Astrocyte of the cerebellum (primary cell): Measurements from ENCODE around the gene ARMC12.
A peak's percentile ranks its signal among the peaks of the same experiment; 100 is the strongest.
"Not testable (repeated sequence)": the region's sequence is repeated elsewhere in the genome, so short reads cannot be mapped to it uniquely, and the experiment has no call there.

Source experiments
- DNase-seq: peaks from one replicate; pipeline ENCODE4 v3.0.0-alpha.2; 2011; ENCODE audit warnings: low read depth
- H3K4me3 ChIP-seq: 2 replicates; pipeline ENCODE4 v1.5.1; 2011; ENCODE audit warnings: mild to moderate bottlenecking, low read depth, low read length, moderate library complexity
- in situ Hi-C: cut with HindIII; loops from 2 replicates; pipeline ENCODE4 v1.10.0; 2017; ENCODE audit warnings: low sequenced_read_pairs
- TF ChIP-seq, protein P1 (sequence below): IDR thresholded peaks from 2 replicates; pipeline ENCODE4 v1.5.1; 2012; ENCODE audit warnings: low read length, low read depth, moderate library complexity, mild to moderate bottlenecking; ENCODE audit errors: missing control alignments

ARMC12 gene, protein sequence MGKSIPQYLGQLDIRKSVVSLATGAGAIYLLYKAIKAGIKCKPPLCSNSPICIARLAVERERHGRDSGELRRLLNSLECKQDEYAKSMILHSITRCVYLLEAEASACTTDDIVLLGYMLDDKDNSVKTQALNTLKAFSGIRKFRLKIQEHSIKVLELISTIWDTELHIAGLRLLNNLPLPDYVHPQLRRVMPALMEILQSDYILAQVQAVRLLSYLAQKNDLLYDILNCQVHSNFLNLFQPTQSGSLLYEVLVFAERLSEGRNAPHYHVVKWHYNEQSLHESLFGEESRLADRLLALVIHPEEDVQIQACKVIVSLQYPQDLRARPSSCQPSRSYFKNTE

DNA sequence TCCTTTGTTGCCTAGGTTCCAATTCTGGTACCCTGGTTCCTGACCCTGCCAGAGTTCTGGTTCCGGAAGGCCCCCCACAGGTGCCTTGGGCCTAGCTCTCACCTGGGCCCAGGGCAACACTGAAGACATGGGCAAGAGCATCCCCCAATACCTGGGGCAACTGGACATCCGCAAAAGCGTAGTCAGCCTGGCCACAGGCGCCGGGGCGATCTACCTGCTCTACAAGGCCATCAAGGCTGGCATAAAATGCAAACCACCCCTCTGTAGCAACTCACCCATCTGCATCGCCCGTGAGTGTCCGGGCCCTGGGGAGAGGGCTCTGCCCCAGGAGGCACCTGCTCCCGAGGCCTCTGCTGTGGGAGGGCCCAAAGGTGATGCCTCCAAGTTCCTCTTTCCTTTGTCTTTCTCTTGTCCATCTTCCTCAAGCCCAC lies at the start of gene ARMC12:
Gene ARMC12 (plus strand): TSS at position 51 of the 431 bp plus-strand sequence. CDS start 77 bp downstream, at position 128.
- H3K4me3 ChIP-seq = no peak within 1 kb of the TSS
- TF ChIP-seq, protein P1, sequence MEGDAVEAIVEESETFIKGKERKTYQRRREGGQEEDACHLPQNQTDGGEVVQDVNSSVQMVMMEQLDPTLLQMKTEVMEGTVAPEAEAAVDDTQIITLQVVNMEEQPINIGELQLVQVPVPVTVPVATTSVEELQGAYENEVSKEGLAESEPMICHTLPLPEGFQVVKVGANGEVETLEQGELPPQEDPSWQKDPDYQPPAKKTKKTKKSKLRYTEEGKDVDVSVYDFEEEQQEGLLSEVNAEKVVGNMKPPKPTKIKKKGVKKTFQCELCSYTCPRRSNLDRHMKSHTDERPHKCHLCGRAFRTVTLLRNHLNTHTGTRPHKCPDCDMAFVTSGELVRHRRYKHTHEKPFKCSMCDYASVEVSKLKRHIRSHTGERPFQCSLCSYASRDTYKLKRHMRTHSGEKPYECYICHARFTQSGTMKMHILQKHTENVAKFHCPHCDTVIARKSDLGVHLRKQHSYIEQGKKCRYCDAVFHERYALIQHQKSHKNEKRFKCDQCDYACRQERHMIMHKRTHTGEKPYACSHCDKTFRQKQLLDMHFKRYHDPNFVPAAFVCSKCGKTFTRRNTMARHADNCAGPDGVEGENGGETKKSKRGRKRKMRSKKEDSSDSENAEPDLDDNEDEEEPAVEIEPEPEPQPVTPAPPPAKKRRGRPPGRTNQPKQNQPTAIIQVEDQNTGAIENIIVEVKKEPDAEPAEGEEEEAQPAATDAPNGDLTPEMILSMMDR = no peak
- in situ Hi-C loops = no loop called here
- no peak for DNase-seq

DNA sequence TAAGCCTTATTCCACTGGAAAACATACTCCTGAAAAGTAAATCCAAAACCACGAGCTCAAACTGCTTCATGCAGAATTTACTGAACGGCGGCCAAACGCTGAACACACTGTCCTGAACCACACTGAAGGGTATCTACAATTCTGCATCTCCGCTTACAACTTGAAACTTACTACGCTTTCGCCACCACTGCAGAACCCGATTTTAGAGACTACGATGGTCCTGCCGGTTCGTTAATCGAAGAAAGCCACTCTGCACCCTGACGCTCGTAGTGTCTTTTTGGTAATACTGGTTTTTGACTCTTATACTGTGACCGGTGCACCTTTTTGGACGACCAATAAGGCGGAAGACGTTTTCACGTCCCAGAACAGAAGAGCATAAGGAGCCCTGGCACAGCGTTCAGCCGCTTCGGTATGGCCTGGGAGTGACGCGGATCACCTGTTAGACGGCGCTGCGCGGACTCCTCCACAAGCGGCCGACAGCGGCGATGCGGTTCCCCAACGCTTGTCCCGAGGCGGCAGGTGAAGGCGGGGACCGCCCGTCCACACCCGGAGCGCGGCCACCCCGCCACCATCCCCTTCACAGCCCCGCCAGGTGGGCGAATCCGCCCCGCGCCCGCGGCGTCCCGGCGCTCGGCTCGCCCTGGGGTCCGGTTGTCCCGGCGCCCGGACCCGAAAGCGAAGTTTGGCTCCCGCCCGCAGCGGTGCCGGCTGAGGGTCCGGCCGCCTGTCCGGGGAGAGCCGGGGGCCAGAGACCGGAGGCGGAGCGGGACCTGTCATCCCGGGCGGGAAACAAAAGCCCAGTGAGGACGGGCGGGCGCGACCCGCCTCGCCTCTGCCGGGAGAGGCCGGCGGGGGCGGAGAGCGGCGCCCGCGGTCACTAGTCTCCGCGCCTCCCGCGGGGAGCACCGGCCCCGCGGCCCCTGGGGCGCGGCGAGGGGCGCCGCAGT lies 48.9 kb upstream of the ARMC12 start:
- TF ChIP-seq, protein P1 = no peak
- no peak for DNase-seq
- in situ Hi-C loops = no loop called here
- H3K4me3 ChIP-seq = peak overlapping the region; percentile 61

DNA sequence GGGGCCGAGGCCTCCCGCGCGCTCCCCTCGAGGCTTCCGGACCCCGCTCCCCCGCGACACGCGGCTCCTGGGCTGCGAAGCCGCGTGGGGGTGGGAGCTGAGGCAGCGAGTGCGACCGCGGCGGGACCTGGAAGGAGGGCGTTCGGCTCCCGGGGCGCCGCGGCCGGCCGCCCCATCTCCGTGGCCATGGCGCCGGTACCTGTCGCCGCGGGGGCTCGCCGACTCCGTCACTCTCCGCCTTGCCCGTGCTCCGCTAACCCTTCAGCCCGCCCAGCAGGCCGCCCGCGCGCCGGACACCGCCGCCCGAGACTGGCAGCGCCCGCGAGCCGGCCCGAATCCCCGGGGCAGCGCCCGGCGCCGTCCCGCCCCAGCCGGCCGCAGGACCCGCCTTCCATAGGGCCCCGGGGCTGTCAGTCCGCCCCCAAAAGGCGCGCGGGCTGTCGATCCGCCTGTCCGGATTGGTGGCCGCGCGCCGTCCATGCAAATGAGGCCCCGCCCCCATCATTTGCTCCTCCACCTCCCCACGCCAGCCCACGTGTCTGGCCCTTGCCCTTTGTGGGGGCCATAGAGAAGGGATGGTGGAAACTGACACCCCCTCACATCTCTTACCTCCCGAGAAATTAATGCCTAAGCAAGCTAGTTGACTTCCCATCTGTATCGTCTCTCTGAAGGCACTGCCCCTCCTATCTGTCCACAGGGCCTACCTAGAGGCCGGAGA lies 48.1 kb upstream of the ARMC12 start, which contains the start of gene FKBP5:
Gene FKBP5 (minus strand): TSS at position 311 of the 718 bp plus-strand sequence. CDS start 46,091 bp downstream, outside the sequence.
- H3K4me3 ChIP-seq = peak within 1 kb of the TSS; percentile 61
- in situ Hi-C loops = no loop called here
- peak; percentile 55 for DNase-seq
- TF ChIP-seq, protein P1 = no peak

DNA sequence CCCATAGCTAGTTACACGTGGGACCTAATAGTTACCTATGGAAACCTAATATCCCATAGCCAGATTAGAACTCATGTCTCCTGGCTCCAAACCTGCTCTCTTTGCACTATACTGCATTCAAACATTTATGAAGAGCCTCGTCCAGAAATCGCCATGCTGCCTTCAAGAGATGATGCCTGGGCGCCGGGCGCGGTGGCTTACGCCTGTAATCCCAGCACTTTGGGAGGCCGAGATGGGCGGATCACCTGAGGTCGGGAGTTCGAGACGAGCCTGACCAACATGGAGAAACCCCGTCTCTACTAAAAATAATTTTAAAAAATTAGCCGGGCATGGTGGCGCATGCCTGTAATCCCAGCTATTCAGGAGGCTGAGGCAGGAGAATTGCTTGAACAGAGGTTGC lies 46.8 kb upstream of the ARMC12 start:
- H3K4me3 ChIP-seq, DNase-seq, in situ Hi-C loops: not testable (repeated sequence)

DNA sequence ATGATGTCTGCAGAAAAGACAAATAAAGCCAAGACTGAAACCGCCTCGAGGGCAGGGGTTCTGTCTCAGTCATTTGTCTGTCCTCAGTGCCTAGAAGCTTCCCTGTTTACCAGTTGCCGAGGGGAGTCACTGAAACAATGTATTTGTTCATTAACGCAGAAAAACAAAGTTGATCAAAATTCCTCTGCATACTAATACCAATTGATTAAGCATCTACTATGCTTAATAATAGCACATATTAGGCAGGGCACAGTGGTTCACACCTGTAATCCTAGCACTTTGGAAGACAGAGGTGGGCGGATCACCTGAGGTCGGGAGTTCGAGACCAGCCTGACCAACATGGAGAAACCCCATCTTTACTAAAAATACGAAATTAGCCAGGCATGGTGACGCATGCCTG lies 46.3 kb upstream of the ARMC12 start:
- DNase-seq = no peak
- in situ Hi-C loops = no loop called here
- TF ChIP-seq, protein P1 = no peak
- no peak overlapping the region for H3K4me3 ChIP-seq

DNA sequence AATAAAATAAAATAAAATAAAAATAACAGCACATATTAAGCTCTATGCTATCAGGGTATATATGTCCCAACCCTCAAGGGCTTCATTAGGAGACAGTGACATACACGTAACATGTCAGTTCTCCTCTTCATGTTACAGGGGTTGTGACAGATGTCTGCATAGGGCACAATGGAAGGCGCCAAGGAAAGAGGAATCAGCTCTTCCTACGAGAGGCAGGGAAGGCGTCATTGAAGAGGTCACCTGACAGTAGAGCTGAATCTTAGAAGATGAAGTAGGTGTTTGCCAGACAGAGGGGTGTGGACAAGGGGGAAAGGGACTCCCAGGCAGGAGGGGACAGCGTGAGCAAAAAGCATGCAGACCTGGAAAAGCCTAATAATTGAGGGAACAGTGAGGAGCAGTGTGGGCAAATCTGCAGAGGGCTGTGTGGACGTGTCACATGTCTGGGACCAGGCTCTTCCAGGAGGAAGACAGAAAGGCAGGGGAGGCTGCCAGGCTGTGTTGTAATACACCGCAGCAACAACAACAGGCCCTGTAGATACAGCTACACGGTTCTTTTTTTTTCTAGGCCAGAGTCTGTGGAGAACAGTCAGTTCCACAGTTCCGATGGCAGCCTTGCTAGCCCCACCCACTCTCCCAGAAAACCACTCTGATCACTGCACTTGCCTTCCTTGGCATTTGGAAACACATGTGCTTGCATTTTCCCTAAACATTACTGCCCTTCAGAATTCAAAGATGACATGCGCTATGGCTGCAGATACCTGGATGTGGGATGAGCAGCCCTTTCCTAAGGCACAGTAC lies 45.6 kb upstream of the ARMC12 start:
- no peak for DNase-seq
- in situ Hi-C loops = no loop called here
- H3K4me3 ChIP-seq = no peak overlapping the region
- TF ChIP-seq, protein P1 = no peak
